ENCODE data around the gene IL4. TPM values are rescaled to one million over a fixed set of nuclear protein-coding genes. Genes with fewer than 3 reads are reported as not detected.

Gene IL4
- total RNA-seq, 1 donor from 2014 or later, result not detected

- FAIRE-seq (no peak), DNase-seq (ENCODE audit: low read depth) (no peak)
- H3K4me3 ChIP-seq (ENCODE audit: insufficient read depth, low read depth, low read length), result no peak overlapping the region
- H3K4me2 ChIP-seq (ENCODE audit: low read length), result no peak overlapping the region
- no peak overlapping the region for H2AFZ ChIP-seq (ENCODE audit: low read depth, low read length)
- H3K4me1 Mint-ChIP-seq (ENCODE audit: low read depth, unreplicated experiment), result peaks cover 2% of the 10 kb centered on the region
- H3K27me3 ChIP-seq (ENCODE audit: insufficient read depth, low read length), result peaks cover 2% of the 10 kb centered on the region
- H3K27ac ChIP-seq (ENCODE audit: low read depth, low read length), result no peak overlapping the region
- H3K9ac ChIP-seq (ENCODE audit: low read length), result no peak overlapping the region
- no peaks in the 10 kb centered on the region for H3K9me3 ChIP-seq (ENCODE audit: insufficient read depth, low read depth, low read length)
- H3K36me3 Mint-ChIP-seq (ENCODE audit: low read depth, unreplicated experiment), result no peaks in the 10 kb centered on the region
- H3K4me1 ChIP-seq (ENCODE audit: insufficient read depth, low read length), result peaks cover 2% of the 10 kb centered on the region
- TF ChIP-seq EZH2 (IDR thresholded peaks at IDR 0.05; ENCODE audit: insufficient read depth, low read length) (no peak), CTCF (IDR thresholded peaks at IDR 0.05; ENCODE audit: insufficient read depth, low read depth, low read length) (no peak)
- H3K27ac Mint-ChIP-seq (ENCODE audit: unreplicated experiment), result no peak overlapping the region
- peaks cover 3% of the 10 kb centered on the region for H3K9me3 Mint-ChIP-seq (ENCODE audit: unreplicated experiment)
- no peak overlapping the region for H3K4me3 Mint-ChIP-seq (ENCODE audit: unreplicated experiment)
- H3K36me3 ChIP-seq (ENCODE audit: insufficient read depth, low read length), result no peaks in the 10 kb centered on the region
- no peaks in the 10 kb centered on the region for H3K79me2 ChIP-seq (ENCODE audit: insufficient read depth, low read length)
- no peaks in the 10 kb centered on the region for H4K20me1 ChIP-seq (ENCODE audit: insufficient read depth, low read length)
- H3K27me3 Mint-ChIP-seq (ENCODE audit: low read depth, unreplicated experiment), result peaks cover 20% of the 10 kb centered on the region
Measured at GRCh38 chr5:132651838-132652469, 21.8 kb upstream of the IL4 start.

GRCh38 chr5:132653716-132654115, 20.1 kb upstream of the IL4 start:
- Histone ChIP-seq H3K36me3 (ENCODE audit: insufficient read depth, low read length) (no peaks in the 10 kb centered on the region), H4K20me1 (ENCODE audit: insufficient read depth, low read length) (no peaks in the 10 kb centered on the region), H3K9ac (ENCODE audit: low read length) (no peak overlapping the region), H3K27ac (ENCODE audit: low read depth, low read length) (no peak overlapping the region), H3K9me3 (ENCODE audit: insufficient read depth, low read depth, low read length) (no peaks in the 10 kb centered on the region), H3K27me3 (ENCODE audit: insufficient read depth, low read length) (no peaks in the 10 kb centered on the region), H2AFZ (ENCODE audit: low read depth, low read length) (no peak overlapping the region), H3K79me2 (ENCODE audit: insufficient read depth, low read length) (no peaks in the 10 kb centered on the region), H3K4me1 (ENCODE audit: insufficient read depth, low read length) (peaks cover 2% of the 10 kb centered on the region), H3K4me3 (ENCODE audit: insufficient read depth, low read depth, low read length) (no peak overlapping the region), H3K4me2 (ENCODE audit: low read length) (no peak overlapping the region)
- Mint-ChIP-seq H3K36me3 (ENCODE audit: low read depth, unreplicated experiment) (no peaks in the 10 kb centered on the region), H3K9me3 (ENCODE audit: unreplicated experiment) (no peaks in the 10 kb centered on the region), H3K27ac (ENCODE audit: unreplicated experiment) (no peak overlapping the region), H3K4me1 (ENCODE audit: low read depth, unreplicated experiment) (peaks cover 2% of the 10 kb centered on the region), H3K27me3 (ENCODE audit: low read depth, unreplicated experiment) (peaks cover 29% of the 10 kb centered on the region), H3K4me3 (ENCODE audit: unreplicated experiment) (no peak overlapping the region)
- TF ChIP-seq EZH2 (IDR thresholded peaks at IDR 0.05; ENCODE audit: insufficient read depth, low read length), result no peak
- DNase-seq (ENCODE audit: low read depth), result no peak
- no peak for FAIRE-seq

- H3K27me3 Mint-ChIP-seq (ENCODE audit: low read depth, unreplicated experiment), result peaks cover 35% of the 10 kb centered on the region
- no peak for FAIRE-seq
Measured at GRCh38 chr5:132655821-132656773, 17.7 kb upstream of the IL4 start.

More at GRCh38 chr5:132655821-132656773, 17.7 kb upstream of the IL4 start:
- Mint-ChIP-seq H3K4me3 (ENCODE audit: unreplicated experiment) (peak overlapping the region; percentile 60), H3K27ac (ENCODE audit: unreplicated experiment) (no peak overlapping the region), H3K4me1 (ENCODE audit: low read depth, unreplicated experiment) (peaks cover 12% of the 10 kb centered on the region), H3K36me3 (ENCODE audit: low read depth, unreplicated experiment) (no peaks in the 10 kb centered on the region), H3K9me3 (ENCODE audit: unreplicated experiment) (no peaks in the 10 kb centered on the region)
- peak overlapping the region; percentile 49 for H3K4me3 ChIP-seq (ENCODE audit: insufficient read depth, low read depth, low read length)
- no peaks in the 10 kb centered on the region for H4K20me1 ChIP-seq (ENCODE audit: insufficient read depth, low read length)
- H3K9me3 ChIP-seq (ENCODE audit: insufficient read depth, low read depth, low read length), result no peaks in the 10 kb centered on the region
- H3K4me2 ChIP-seq (ENCODE audit: low read length), result peak overlapping the region; percentile 87
- H2AFZ ChIP-seq (ENCODE audit: low read depth, low read length), result peak overlapping the region; percentile 87
- H3K27me3 ChIP-seq (ENCODE audit: insufficient read depth, low read length), result no peaks in the 10 kb centered on the region
- DNase-seq (ENCODE audit: low read depth), result no peak
- TF ChIP-seq EZH2 (IDR thresholded peaks at IDR 0.05; ENCODE audit: insufficient read depth, low read length) (peak; percentile 55), CTCF (IDR thresholded peaks at IDR 0.05; ENCODE audit: insufficient read depth, low read depth, low read length) (no peak)
- H3K27ac ChIP-seq (ENCODE audit: low read depth, low read length), result no peak overlapping the region
- peak overlapping the region; percentile 38 for H3K9ac ChIP-seq (ENCODE audit: low read length)
- peaks cover 2% of the 10 kb centered on the region for H3K4me1 ChIP-seq (ENCODE audit: insufficient read depth, low read length)
- no peaks in the 10 kb centered on the region for H3K36me3 ChIP-seq (ENCODE audit: insufficient read depth, low read length)
- H3K79me2 ChIP-seq (ENCODE audit: insufficient read depth, low read length), result no peaks in the 10 kb centered on the region
